ENCODE data around the gene ULK1. TPM values are rescaled to one million over a fixed set of nuclear protein-coding genes. Genes with fewer than 3 reads are reported as not detected.

Gene ULK1
- total and polyA plus RNA-seq, 2 of the 13 experiments (the other 11 are each of a cell fraction or from before 2014, with no cell fraction given), result 2.8 to 10.1 TPM

- TF ChIP-seq E2F2 (CRISPR knock-in tag; IDR thresholded peaks at IDR 0.05; ENCODE audit: borderline replicate concordance) (no peak), KDM2A (CRISPR knock-in tag; IDR thresholded peaks at IDR 0.05; ENCODE audit: borderline replicate concordance, low read depth) (peak; percentile 92), SP1 (IDR thresholded peaks at IDR 0.05) (no peak), SP1 (CRISPR knock-in tag; IDR thresholded peaks at IDR 0.05) (peak; percentile 65), NFYC (CRISPR knock-in tag; IDR thresholded peaks at IDR 0.05) (no peak), ZBTB38 (CRISPR knock-in tag; IDR thresholded peaks at IDR 0.05) (peak; percentile 90), RNF2 (conservative IDR thresholded peaks at IDR 0.05; ENCODE audit: low read depth) (0 out of 2 replicates have a peak, but pooled peaks have one; percentile 20), SRSF1 (optimal IDR thresholded peaks at IDR 0.05; ENCODE audit: low read depth, low read length) (no peak), ZNF605 (CRISPR knock-in tag; IDR thresholded peaks at IDR 0.05) (peak; percentile 65; the same call in 1 of the 2 replicates), ZNF703 (CRISPR knock-in tag; IDR thresholded peaks at IDR 0.05; ENCODE audit: borderline replicate concordance) (peak; percentile 84; the same call in 1 of the 2 replicates), ZNF143 (CRISPR knock-in tag; IDR thresholded peaks at IDR 0.05) (no peak), REL (CRISPR knock-in tag; conservative IDR thresholded peaks at IDR 0.05) (no peak), ZSCAN9 (CRISPR knock-in tag; IDR thresholded peaks at IDR 0.05; ENCODE audit: borderline replicate concordance) (peak; percentile 65), AHDC1 (CRISPR knock-in tag; IDR thresholded peaks at IDR 0.05; ENCODE audit: borderline replicate concordance) (peak; percentile 53; the same call in 1 of the 2 replicates), TBL1XR1 (IDR thresholded peaks at IDR 0.05; ENCODE audit: borderline replicate concordance, low read length, partially characterized antibody) (peak; percentile 91), TSC22D2 (CRISPR knock-in tag; IDR thresholded peaks at IDR 0.05; ENCODE audit: borderline replicate concordance) (peak; percentile 90; the same call in 1 of the 2 replicates), HMG20A (CRISPR knock-in tag; IDR thresholded peaks at IDR 0.05; ENCODE audit: borderline replicate concordance) (peak; percentile 85; the same call in 1 of the 2 replicates)
- TF ChIP-seq, protein P1, sequence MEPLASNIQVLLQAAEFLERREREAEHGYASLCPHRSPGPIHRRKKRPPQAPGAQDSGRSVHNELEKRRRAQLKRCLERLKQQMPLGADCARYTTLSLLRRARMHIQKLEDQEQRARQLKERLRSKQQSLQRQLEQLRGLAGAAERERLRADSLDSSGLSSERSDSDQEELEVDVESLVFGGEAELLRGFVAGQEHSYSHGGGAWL (CRISPR knock-in tag; IDR thresholded peaks at IDR 0.05), result peak; percentile 86
Observed at GRCh38 chr12:131860472-131861260, 33.8 kb upstream of the ULK1 start (continued).

All from HepG2 (cell line).